Breast epithelium (tissue), 4 donors: ENCODE data around the gene ADAMTS2. TPM values are rescaled to one million over a fixed set of nuclear protein-coding genes. Genes with fewer than 3 reads are reported as not detected.

ENCODE experiments used
- DNase-seq, 2 donors: peaks; one replicate each; pipeline ENCODE4 v3.0.0-alpha.2; 2019; ENCODE audit warnings: low spot score in 2 of 2
- H3K27ac ChIP-seq, 2 donors: fragments of 200-600 bp; sonication (generic) in 1 of 2; one replicate each; pipeline ENCODE4 v1.5.1; 2016 to 2019; ENCODE audit warnings: mild to moderate bottlenecking in 1 of 2
- H3K27me3 ChIP-seq, 2 donors: fragments of 200-600 bp; sonication (generic) in 1 of 2; one replicate each; pipeline versions ENCODE4 v1.5.1 to v1.6.0; 2017 to 2019; ENCODE audit warnings: control low read depth in 1 of 2, mild to moderate bottlenecking in 1 of 2
- H3K36me3 ChIP-seq: fragments of 200-600 bp; one replicate; pipeline ENCODE4 v1.5.1; 2019
- H3K4me1 ChIP-seq, 2 donors: fragments of 200-600 bp; sonication (generic); one replicate each; pipeline ENCODE4 v1.5.1; 2016 to 2019; ENCODE audit warnings: control low read depth in 1 of 2
- H3K4me3 ChIP-seq, 3 donors: fragments of 200-600 bp; sonication (generic); 1 replicate in 2 of 3; 2 replicates in 1 of 3; pipeline ENCODE4 v1.5.1; 2016 to 2019; ENCODE audit warnings: mild to moderate bottlenecking in 3 of 3, moderate library complexity in 2 of 3
- H3K9me3 ChIP-seq, 2 donors: fragments of 200-600 bp; sonication (generic) in 1 of 2; one replicate each; pipeline ENCODE4 v1.5.1; 2016 to 2019; ENCODE audit warnings: control low read depth in 1 of 2
- POLR2A ChIP-seq: fragments of 450-650 bp; IDR thresholded peaks from one replicate; pipeline ENCODE4 v1.6.1; 2016; ENCODE audit warnings: antibody characterized with exemption, mild to moderate bottlenecking, moderate library complexity
- POLR2AphosphoS5 ChIP-seq, 3 donors: sonication (generic); formaldehyde crosslinking; IDR thresholded peaks; one replicate each; pipeline ENCODE4 v1.6.1; 2017; ENCODE audit warnings: antibody characterized with exemption in 3 of 3
- intact Hi-C: fragments of 100-400 bp; cut with DNase I; formaldehyde crosslinking; loops from one replicate; pipeline ENCODE4 v1.15.1; 2023; ENCODE audit warnings: low total_unique reads
- total RNA-seq, 3 donors: library from RNA; depleted of rRNA; stranded (reverse); fragments of >200 nt; gene quantifications; one replicate each; pipeline ENCODE4 v1.1.0, GENCODE V29; 2016
- TF ChIP-seq, protein P1 (sequence below), 3 donors: fragments of 450-650 bp; IDR thresholded peaks; one replicate each; pipeline ENCODE4 v1.5.1; 2016 to 2017; ENCODE audit warnings: antibody characterized with exemption in 3 of 3, mild to moderate bottlenecking in 3 of 3, moderate library complexity in 3 of 3

ADAMTS2 gene
- total RNA-seq, 3 donors from 2014 or later: 11.3 to 51.8 (median 19.7) TPM

DNA sequence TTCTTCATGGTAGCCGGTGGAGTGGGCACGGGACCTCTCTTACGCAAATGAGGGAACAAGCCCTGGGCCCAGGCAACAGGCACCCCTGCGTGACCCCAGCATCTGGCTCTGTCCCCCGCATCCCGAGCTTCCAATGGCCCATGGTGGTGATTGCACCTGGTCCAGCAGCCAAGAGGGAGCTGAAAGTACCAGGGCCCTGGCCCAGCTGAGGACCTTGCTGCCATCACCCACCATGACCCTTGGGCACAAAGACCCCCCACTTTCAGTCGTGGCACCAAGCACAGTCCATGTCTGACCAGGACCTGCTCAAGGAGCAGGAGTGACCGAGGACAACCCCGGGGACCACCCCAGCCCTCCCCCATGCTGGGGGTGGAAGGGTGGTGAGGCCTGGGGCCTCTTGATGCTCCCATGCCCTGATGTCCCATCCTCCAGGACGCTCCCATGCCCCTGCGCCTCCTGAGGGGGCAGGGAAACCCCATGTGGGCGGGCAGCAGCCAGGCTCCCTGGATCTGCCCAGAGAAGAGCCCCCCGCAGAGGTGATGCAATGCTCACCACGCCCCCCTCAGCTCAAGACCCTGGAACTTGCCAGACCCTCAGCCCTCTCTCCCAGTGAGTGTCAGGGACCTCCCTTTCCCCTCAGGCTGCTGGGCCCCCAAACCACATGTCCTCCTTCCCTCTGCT, 123.9 kb downstream of the ADAMTS2 start:
- Histone ChIP-seq H3K9me3 (peaks cover 0 to 7% of the 10 kb centered on the region in 2 donors), H3K36me3 (no peaks in the 10 kb centered on the region), H3K27me3 (no peaks in the 10 kb centered on the region), H3K4me3 (no peak overlapping the region), H3K4me1 (no peaks in the 10 kb centered on the region), H3K27ac (no peak overlapping the region)
- TF ChIP-seq POLR2A (no peak), POLR2AphosphoS5 (IDR thresholded peaks at IDR 0.05) (no peak)
- TF ChIP-seq, protein P1, sequence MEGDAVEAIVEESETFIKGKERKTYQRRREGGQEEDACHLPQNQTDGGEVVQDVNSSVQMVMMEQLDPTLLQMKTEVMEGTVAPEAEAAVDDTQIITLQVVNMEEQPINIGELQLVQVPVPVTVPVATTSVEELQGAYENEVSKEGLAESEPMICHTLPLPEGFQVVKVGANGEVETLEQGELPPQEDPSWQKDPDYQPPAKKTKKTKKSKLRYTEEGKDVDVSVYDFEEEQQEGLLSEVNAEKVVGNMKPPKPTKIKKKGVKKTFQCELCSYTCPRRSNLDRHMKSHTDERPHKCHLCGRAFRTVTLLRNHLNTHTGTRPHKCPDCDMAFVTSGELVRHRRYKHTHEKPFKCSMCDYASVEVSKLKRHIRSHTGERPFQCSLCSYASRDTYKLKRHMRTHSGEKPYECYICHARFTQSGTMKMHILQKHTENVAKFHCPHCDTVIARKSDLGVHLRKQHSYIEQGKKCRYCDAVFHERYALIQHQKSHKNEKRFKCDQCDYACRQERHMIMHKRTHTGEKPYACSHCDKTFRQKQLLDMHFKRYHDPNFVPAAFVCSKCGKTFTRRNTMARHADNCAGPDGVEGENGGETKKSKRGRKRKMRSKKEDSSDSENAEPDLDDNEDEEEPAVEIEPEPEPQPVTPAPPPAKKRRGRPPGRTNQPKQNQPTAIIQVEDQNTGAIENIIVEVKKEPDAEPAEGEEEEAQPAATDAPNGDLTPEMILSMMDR (IDR thresholded peaks at IDR 0.05): no peak
- intact Hi-C loops: no loop called here
- DNase-seq: no peak

DNA sequence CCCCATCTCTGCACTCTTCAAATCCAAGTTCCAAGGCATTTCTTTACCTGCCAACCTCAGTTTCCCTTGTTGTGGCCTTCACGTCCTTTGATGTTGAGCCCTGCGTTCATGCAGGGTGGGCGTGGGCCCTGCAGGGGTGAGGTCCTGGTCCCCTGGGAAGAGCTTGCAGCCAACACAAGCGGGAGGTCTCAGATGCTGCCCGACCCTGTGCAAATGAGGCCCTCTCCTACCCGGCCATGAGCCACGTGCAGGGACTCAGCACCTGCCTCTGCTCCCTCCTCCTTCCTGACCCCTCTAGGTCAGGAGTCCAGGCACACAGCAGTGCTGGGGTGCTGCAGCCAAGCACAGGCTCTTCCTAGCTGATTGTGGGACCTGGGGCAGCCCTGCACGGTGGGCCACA, 124.5 kb downstream of the ADAMTS2 start:
- Histone ChIP-seq H3K27ac (no peak overlapping the region), H3K9me3 (peaks cover 0 to 7% of the 10 kb centered on the region in 2 donors), H3K4me3 (no peak overlapping the region), H3K27me3 (no peaks in the 10 kb centered on the region), H3K4me1 (no peaks in the 10 kb centered on the region), H3K36me3 (no peaks in the 10 kb centered on the region)
- no peak for DNase-seq
- TF ChIP-seq, protein P1 (IDR thresholded peaks at IDR 0.05): no peak
- TF ChIP-seq POLR2A: no peak
- TF ChIP-seq POLR2AphosphoS5 (IDR thresholded peaks at IDR 0.05): no peak
- intact Hi-C loops: no loop called here

DNA sequence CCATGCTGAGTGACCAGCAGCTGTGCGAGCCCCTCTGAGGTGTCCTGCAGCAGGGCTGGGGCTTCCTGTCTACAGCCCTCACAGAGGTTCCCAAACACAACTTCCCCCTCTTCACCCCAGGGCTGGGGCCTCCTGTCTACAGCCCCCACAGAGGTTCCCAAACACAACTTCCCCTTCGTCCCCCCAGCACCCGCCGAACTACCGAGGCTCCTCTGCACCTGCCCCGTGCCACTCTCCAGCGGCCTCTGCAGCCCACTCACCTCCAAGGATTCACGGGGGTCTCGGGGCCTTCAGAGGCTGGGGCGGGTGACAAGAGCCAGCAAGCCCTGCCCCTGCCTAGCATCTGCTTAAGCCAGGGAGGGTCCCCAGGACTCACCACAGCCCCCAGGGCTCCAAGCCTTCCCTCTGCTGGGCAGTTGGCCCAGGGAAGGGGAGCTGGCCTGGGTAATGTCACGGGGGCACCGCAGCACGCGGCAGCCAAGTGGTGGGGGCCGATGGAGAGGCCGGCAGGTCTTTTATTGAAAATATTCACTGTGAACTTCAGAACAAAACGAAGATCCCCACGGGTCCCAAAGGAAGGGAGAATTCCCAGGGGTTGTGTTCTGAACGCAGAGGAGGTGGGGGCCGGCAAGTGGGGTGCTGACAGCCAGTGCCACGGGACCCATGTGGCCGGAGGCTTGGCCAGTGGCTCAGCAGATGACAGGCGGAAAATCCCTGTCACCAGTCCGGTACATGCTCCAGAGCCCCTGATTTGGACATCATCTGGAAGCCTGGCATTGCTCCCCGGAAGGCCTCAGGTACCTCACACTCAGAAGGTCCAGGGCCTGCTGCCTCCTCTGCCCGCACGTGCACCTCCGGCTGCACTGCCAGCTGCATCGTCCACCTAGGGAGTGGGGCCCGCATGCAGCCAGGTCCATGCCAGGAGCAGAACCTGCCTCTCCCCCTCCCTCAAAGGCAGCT, 125.3 kb downstream of the ADAMTS2 start:
- TF ChIP-seq POLR2A: no peak
- no peak for TF ChIP-seq POLR2AphosphoS5 (IDR thresholded peaks at IDR 0.05)
- TF ChIP-seq, protein P1 (IDR thresholded peaks at IDR 0.05): no peak
- no peak overlapping the region for H3K27ac ChIP-seq
- no peaks in the 10 kb centered on the region for H3K27me3 ChIP-seq
- H3K4me1 ChIP-seq: no peaks in the 10 kb centered on the region
- intact Hi-C loops: no loop called here
- no peak for DNase-seq
- H3K9me3 ChIP-seq: peaks cover 0 to 7% of the 10 kb centered on the region in 2 donors
- H3K4me3 ChIP-seq: no peak overlapping the region
- no peaks in the 10 kb centered on the region for H3K36me3 ChIP-seq

DNA sequence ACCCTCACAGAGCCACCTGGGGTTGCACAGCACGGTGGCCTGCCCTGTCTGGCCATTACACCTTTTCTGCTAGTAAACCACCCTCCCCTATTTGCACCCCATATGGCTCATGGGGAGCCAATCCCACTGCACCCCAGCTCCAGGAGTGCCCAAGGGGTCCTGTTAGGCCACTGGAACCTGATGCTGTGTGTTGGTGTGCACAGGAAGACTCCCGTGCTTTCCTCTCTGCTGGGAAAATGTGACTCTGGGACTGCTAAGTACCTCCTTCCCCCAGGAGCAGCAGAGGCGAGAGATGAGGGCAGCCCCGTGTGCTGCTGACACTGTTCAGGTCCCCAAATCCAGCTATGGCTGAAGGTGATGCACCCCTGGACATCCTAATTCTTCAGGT, 126.3 kb downstream of the ADAMTS2 start:
- H3K9me3 ChIP-seq: peaks cover 0 to 3% of the 10 kb centered on the region in 2 donors
- H3K4me1 ChIP-seq: no peaks in the 10 kb centered on the region
- no peak overlapping the region for H3K4me3 ChIP-seq
- TF ChIP-seq, protein P1 (IDR thresholded peaks at IDR 0.05): no peak
- TF ChIP-seq POLR2A: no peak
- no peaks in the 10 kb centered on the region for H3K36me3 ChIP-seq
- intact Hi-C loops: no loop called here
- no peaks in the 10 kb centered on the region for H3K27me3 ChIP-seq
- peak overlapping the region in 1 of 2 donors; percentile 19 for H3K27ac ChIP-seq
- DNase-seq: no peak
